HCT116 (cell line): ENCODE data around the gene ODF2L. TPM values are rescaled to one million over a fixed set of nuclear protein-coding genes. Genes with fewer than 3 reads are reported as not detected.

Experiments
- ATAC-seq: fragments of 200-7000 bp; cut with Tn5 transposase; 2 replicates; pipeline ENCODE4 v1.9.1; 2020; ENCODE audit warnings: mild to moderate bottlenecking, moderate library complexity
- BruUV-seq: library from RNA; stranded (reverse); fragments of 400-500 nt; replicated peaks from 2 replicates; lab custom pipeline; 2021; lab: Mats Ljungman, UMichigan
- CTCF ChIA-PET: fragments of 300-600 bp; sonication (Branson Sonifier 250); formaldehyde crosslinking; loops from one replicate; lab custom pipeline; 2021; ENCODE audit warnings: antibody characterized with exemption; lab: Charles Lee
- POLR2A ChIA-PET: fragments of 300-600, 350-600 bp; sonication (Branson Sonifier 250); formaldehyde crosslinking; loops from one replicate; lab custom pipeline; 2021; ENCODE audit warnings: antibody characterized with exemption; lab: Charles Lee
- RAD21 ChIA-PET, 2 experiments: fragments of 300-600 bp; sonication (Branson Sonifier 250); formaldehyde crosslinking; loops; one replicate each; lab custom pipeline; 2023; ENCODE audit warnings: low total read pairs in 2 of 2; ENCODE audit not compliant: uncharacterized antibody in 2 of 2, unreplicated experiment in 2 of 2, low non-redundant PET in 1 of 2; lab: Charles Lee
- DNase-seq: peaks from one replicate; pipeline ENCODE4 v3.0.0-alpha.2; 2010; ENCODE audit warnings: low read depth, low spot score
- H2AFZ ChIP-seq: fragments of 200-600 bp; shearing (Covaris generic), sonication (generic); 2 replicates; pipeline ENCODE4 v1.6.1; 2017; ENCODE audit warnings: low read depth, mixed run types, mixed read lengths, antibody characterized with exemption, low read length; ENCODE audit not compliant: poor library complexity, severe bottlenecking
- H3K27ac ChIP-seq: 2 replicates; pipeline ENCODE4 v1.5.1; 2012; ENCODE audit warnings: low read depth, low read length
- H3K27me3 ChIP-seq: fragments of 200-600 bp; sonication (generic); 2 replicates; pipeline ENCODE4 v1.6.1; 2016; ENCODE audit warnings: mixed run types, low read length, mixed read lengths; ENCODE audit not compliant: insufficient read depth
- H3K36me3 ChIP-seq, 2 experiments: fragments of 200-500 bp in 1 of 2; fragments of 200-600 bp in 1 of 2; sonication (Bioruptor generic) in 1 of 2; sonication (generic) in 1 of 2; 2 replicates each; pipeline versions ENCODE4 v1.5.1 to v1.6.1; 2014 to 2016; ENCODE audit warnings: low read length in 2 of 2, inconsistent platforms in 1 of 2, mixed read lengths in 1 of 2, mixed run types in 1 of 2; ENCODE audit not compliant: insufficient read depth in 2 of 2, control insufficient read depth in 1 of 2
- H3K4me1 ChIP-seq, 2 experiments: fragments of 200-600 bp in 1 of 2; sonication (generic) in 1 of 2; 2 replicates each; pipeline versions ENCODE4 v1.5.1 to v1.6.1; 2012 to 2017; ENCODE audit warnings: low read length in 2 of 2, inconsistent platforms in 1 of 2, mild to moderate bottlenecking in 1 of 2, mixed read lengths in 1 of 2, mixed run types in 1 of 2, moderate library complexity in 1 of 2; ENCODE audit not compliant: insufficient read depth in 2 of 2, control insufficient read depth in 1 of 2
- H3K4me2 ChIP-seq: fragments of 200-600 bp; sonication (generic); 2 replicates; pipeline ENCODE4 v1.6.1; 2017; ENCODE audit warnings: mixed run types, low read length, mixed read lengths
- H3K4me3 ChIP-seq, 2 experiments: fragments of 200-600 bp in 1 of 2; sonication (generic) in 1 of 2; replicated peaks in 1 of 2; 2 replicates each; pipeline ENCODE4 v1.5.1; 2011 to 2016; ENCODE audit warnings: low read length in 2 of 2, control low read depth in 1 of 2, low read depth in 1 of 2, mild to moderate bottlenecking in 1 of 2, mixed read lengths in 1 of 2, mixed run types in 1 of 2
- H3K79me2 ChIP-seq: fragments of 200-600 bp; sonication (generic); 2 replicates; pipeline ENCODE4 v1.6.1; 2017; ENCODE audit warnings: mild to moderate bottlenecking, mixed run types, low read length, moderate library complexity, mixed read lengths; ENCODE audit not compliant: insufficient read depth
- H3K9ac ChIP-seq: fragments of 200-600 bp; sonication (generic); 2 replicates; pipeline ENCODE4 v1.6.1; 2016; ENCODE audit warnings: low read length, mixed read lengths
- H3K9me2 ChIP-seq: fragments of 200-600 bp; sonication (generic), shearing (Covaris generic); 2 replicates; pipeline ENCODE4 v1.6.1; 2017; ENCODE audit warnings: mixed run types, mild to moderate bottlenecking, moderate library complexity; ENCODE audit not compliant: insufficient read depth
- H3K9me3 ChIP-seq, 2 experiments: fragments of 200-500 bp in 1 of 2; fragments of 200-600 bp in 1 of 2; sonication (Bioruptor generic) in 1 of 2; sonication (generic) in 1 of 2; 2 replicates each; pipeline ENCODE4 v1.6.1; 2014 to 2017; ENCODE audit warnings: low read length in 2 of 2, mixed read lengths in 2 of 2, inconsistent platforms in 1 of 2, low read depth in 1 of 2, mild to moderate bottlenecking in 1 of 2, mixed run types in 1 of 2, moderate library complexity in 1 of 2; ENCODE audit not compliant: control insufficient read depth in 1 of 2, insufficient read depth in 1 of 2
- H4K20me1 ChIP-seq: fragments of 200-600 bp; sonication (generic), shearing (Covaris generic); 2 replicates; pipeline ENCODE4 v1.6.1; 2017; ENCODE audit warnings: mixed run types, mild to moderate bottlenecking, moderate library complexity; ENCODE audit not compliant: insufficient read depth
- CBX3 ChIP-seq: IDR thresholded peaks from 2 replicates; pipeline ENCODE4 v1.6.1; 2012; ENCODE audit warnings: low read depth
- EGR1 ChIP-seq: IDR thresholded peaks from 2 replicates; pipeline ENCODE4 v1.6.1; 2012; ENCODE audit warnings: low read depth
- ELF1 ChIP-seq: IDR thresholded peaks from 2 replicates; pipeline ENCODE4 v1.6.1; 2012; ENCODE audit warnings: low read depth, borderline replicate concordance
- EZH2 ChIP-seq: fragments of 200-600 bp; sonication (generic); IDR thresholded peaks from 2 replicates; pipeline ENCODE4 v1.6.1; 2017; ENCODE audit warnings: antibody characterized with exemption, mixed run types
- EZH2phosphoT487 ChIP-seq: fragments of 200-600 bp; IDR thresholded peaks from 2 replicates; pipeline ENCODE4 v1.6.1; 2018; ENCODE audit warnings: antibody characterized with exemption, borderline replicate concordance
- JUND ChIP-seq: IDR thresholded peaks from 2 replicates; pipeline ENCODE4 v1.6.1; 2012
- POLR2A ChIP-seq: IDR thresholded peaks from 2 replicates; pipeline ENCODE4 v1.7.0; 2011; ENCODE audit warnings: borderline replicate concordance; ENCODE audit not compliant: insufficient read depth, insufficient read length; ENCODE audit errors: extremely low read depth
- POLR2AphosphoS5 ChIP-seq: IDR thresholded peaks from 2 replicates; pipeline ENCODE4 v1.6.1; 2011; ENCODE audit warnings: mild to moderate bottlenecking, low read depth, low read length, moderate library complexity
- RAD21 ChIP-seq: IDR thresholded peaks from 2 replicates; pipeline ENCODE4 v1.6.1; 2012; ENCODE audit warnings: low read depth, mild to moderate bottlenecking
- SIN3A ChIP-seq: IDR thresholded peaks from 2 replicates; pipeline ENCODE4 v1.6.1; 2012; ENCODE audit warnings: low read depth
- SP1 ChIP-seq: IDR thresholded peaks from 2 replicates; pipeline ENCODE4 v1.6.1; 2012; ENCODE audit warnings: low read depth
- SRF ChIP-seq: IDR thresholded peaks from 2 replicates; pipeline ENCODE4 v1.6.1; 2012; ENCODE audit warnings: low read depth
- TCF7L2 ChIP-seq: IDR thresholded peaks from 2 replicates; pipeline ENCODE4 v1.7.0; 2011; ENCODE audit warnings: borderline replicate concordance, inconsistent platforms; ENCODE audit not compliant: insufficient read depth, insufficient read length; ENCODE audit errors: extremely low read depth
- ZNF274 ChIP-seq: fragments of 200-500 bp; sonication (Bioruptor generic); IDR thresholded peaks from 2 replicates; pipeline ENCODE4 v1.6.1; 2014; ENCODE audit warnings: mild to moderate bottlenecking, low read depth, low read length, inconsistent platforms
- intact Hi-C: fragments of 100-400 bp; cut with micrococcal nuclease; formaldehyde crosslinking; loops from 2 replicates; pipeline ENCODE4 v1.10.0; 2022
- total RNA-seq: library from RNA; stranded (reverse); gene quantifications from one replicate; pipeline ENCODE4 v1.2.1, GENCODE V29; 2021; ENCODE audit not compliant: unreplicated experiment
- TF ChIP-seq, protein P1 (sequence below): IDR thresholded peaks from 2 replicates; pipeline ENCODE4 v1.6.1; 2012
- TF ChIP-seq, protein P2 (sequence below): IDR thresholded peaks from 2 replicates; pipeline ENCODE4 v1.6.1; 2012
- TF ChIP-seq, protein P3 (sequence below): IDR thresholded peaks from 2 replicates; pipeline ENCODE4 v1.6.1; 2012; ENCODE audit warnings: low read depth
- TF ChIP-seq, protein P4 (sequence below): IDR thresholded peaks from 2 replicates; pipeline ENCODE4 v1.6.1; 2011; ENCODE audit warnings: mild to moderate bottlenecking, low read length, moderate library complexity; ENCODE audit not compliant: insufficient replicate concordance; ENCODE audit errors: extremely low read depth

Gene ODF2L
- total RNA-seq, 1 experiment from 2014 or later: 33.7 TPM

DNA sequence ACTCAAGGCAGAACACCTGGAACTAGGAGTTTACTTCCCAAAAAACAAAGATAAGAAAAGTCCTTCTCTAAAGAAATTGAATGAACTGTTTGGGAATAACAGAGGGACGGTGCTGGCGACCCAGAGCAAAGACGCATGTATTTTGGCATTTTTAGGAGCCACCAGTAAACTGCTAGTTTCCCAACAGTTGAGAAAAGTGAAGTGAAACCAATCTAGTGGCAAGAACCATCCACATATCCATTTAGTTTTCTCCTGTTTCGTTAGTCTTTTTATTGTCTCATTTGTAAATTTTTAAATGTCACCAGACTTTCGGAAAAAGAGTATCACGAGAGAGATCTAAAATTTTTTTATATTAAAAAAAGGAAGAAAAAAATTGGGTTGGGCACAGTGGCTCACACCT lies 30.2 kb downstream of the ODF2L start:
- ChIA-PET CTCF (no interaction called here), POLR2A (no interaction called here), RAD21 (no interaction called here)
- no peak overlapping the region for H3K9ac ChIP-seq
- H3K79me2 ChIP-seq: no peaks in the 10 kb centered on the region
- TF ChIP-seq, protein P1, sequence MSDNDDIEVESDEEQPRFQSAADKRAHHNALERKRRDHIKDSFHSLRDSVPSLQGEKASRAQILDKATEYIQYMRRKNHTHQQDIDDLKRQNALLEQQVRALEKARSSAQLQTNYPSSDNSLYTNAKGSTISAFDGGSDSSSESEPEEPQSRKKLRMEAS: no peak
- TF ChIP-seq EZH2 (no peak), SP1 (no peak), SIN3A (no peak), CBX3 (no peak), EZH2phosphoT487 (no peak), SRF (no peak), POLR2A (no peak), JUND (no peak), ELF1 (no peak), EGR1 (no peak), TCF7L2 (no peak), POLR2AphosphoS5 (no peak), RAD21 (no peak), ZNF274 (no peak)
- TF ChIP-seq, protein P2, sequence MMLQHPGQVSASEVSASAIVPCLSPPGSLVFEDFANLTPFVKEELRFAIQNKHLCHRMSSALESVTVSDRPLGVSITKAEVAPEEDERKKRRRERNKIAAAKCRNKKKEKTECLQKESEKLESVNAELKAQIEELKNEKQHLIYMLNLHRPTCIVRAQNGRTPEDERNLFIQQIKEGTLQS: no peak
- TF ChIP-seq, protein P3, sequence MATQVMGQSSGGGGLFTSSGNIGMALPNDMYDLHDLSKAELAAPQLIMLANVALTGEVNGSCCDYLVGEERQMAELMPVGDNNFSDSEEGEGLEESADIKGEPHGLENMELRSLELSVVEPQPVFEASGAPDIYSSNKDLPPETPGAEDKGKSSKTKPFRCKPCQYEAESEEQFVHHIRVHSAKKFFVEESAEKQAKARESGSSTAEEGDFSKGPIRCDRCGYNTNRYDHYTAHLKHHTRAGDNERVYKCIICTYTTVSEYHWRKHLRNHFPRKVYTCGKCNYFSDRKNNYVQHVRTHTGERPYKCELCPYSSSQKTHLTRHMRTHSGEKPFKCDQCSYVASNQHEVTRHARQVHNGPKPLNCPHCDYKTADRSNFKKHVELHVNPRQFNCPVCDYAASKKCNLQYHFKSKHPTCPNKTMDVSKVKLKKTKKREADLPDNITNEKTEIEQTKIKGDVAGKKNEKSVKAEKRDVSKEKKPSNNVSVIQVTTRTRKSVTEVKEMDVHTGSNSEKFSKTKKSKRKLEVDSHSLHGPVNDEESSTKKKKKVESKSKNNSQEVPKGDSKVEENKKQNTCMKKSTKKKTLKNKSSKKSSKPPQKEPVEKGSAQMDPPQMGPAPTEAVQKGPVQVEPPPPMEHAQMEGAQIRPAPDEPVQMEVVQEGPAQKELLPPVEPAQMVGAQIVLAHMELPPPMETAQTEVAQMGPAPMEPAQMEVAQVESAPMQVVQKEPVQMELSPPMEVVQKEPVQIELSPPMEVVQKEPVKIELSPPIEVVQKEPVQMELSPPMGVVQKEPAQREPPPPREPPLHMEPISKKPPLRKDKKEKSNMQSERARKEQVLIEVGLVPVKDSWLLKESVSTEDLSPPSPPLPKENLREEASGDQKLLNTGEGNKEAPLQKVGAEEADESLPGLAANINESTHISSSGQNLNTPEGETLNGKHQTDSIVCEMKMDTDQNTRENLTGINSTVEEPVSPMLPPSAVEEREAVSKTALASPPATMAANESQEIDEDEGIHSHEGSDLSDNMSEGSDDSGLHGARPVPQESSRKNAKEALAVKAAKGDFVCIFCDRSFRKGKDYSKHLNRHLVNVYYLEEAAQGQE: no peak
- TF ChIP-seq, protein P4, sequence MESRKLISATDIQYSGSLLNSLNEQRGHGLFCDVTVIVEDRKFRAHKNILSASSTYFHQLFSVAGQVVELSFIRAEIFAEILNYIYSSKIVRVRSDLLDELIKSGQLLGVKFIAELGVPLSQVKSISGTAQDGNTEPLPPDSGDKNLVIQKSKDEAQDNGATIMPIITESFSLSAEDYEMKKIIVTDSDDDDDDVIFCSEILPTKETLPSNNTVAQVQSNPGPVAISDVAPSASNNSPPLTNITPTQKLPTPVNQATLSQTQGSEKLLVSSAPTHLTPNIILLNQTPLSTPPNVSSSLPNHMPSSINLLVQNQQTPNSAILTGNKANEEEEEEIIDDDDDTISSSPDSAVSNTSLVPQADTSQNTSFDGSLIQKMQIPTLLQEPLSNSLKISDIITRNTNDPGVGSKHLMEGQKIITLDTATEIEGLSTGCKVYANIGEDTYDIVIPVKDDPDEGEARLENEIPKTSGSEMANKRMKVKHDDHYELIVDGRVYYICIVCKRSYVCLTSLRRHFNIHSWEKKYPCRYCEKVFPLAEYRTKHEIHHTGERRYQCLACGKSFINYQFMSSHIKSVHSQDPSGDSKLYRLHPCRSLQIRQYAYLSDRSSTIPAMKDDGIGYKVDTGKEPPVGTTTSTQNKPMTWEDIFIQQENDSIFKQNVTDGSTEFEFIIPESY: no peak
- H3K27me3 ChIP-seq: no peaks in the 10 kb centered on the region
- no peaks in the 10 kb centered on the region for H4K20me1 ChIP-seq
- H3K4me2 ChIP-seq: no peak overlapping the region
- no peaks in the 10 kb centered on the region for H3K9me2 ChIP-seq
- no peak overlapping the region for H3K27ac ChIP-seq
- DNase-seq (no peak), ATAC-seq (no peak)
- no peaks in the 10 kb centered on the region for H3K9me3 ChIP-seq
- H3K4me1 ChIP-seq: no peaks in the 10 kb centered on the region
- H3K36me3 ChIP-seq: no peaks in the 10 kb centered on the region
- H2AFZ ChIP-seq: no peak overlapping the region
- intact Hi-C loops: loop anchor here (10.0 kb wide), 1 partner anchor 471 kb away; no protein-coding TSS in a partner anchor
- BruUV-seq: no TSS peak
- H3K4me3 ChIP-seq: no peak overlapping the region
